ENCODE measurements around the gene ZNF8. TPM values are rescaled to one million over a fixed set of nuclear protein-coding genes. Genes with fewer than 3 reads are reported as not detected.

Gene ZNF8
- total RNA-seq, result 11.3 and 12.8 TPM in 2 replicates

GRCh38 chr19:58278541-58279041 lies at the start of gene ZNF8:
Gene ZNF8 (plus strand): TSS chr19:58278955. CDS start chr19:58279082, 127 bp downstream.

GRCh38 chr19:58305065-58305931 lies 26.5 kb downstream of the ZNF8 start, which contains the start of gene ERVK3-1:
Gene ERVK3-1 (plus strand): TSS chr19:58305377. CDS start chr19:58312169, 6,792 bp downstream.

GRCh38 chr19:58326914-58327726 lies 48.4 kb downstream of the ZNF8 start, which contains the start of gene ZSCAN22:
Gene ZSCAN22 (plus strand): TSS chr19:58326994. CDS start chr19:58334803, 7,809 bp downstream.

Small RNA genes within 50 kb of the gene (small RNA-seq; reads per million reads assigned to genes)
- gene MIR6806, result not detected

Other genes starting within 250 kb of the ZNF8 start
- not detected in 2 replicates for gene ZSCAN1, start 244.9 kb upstream of the ZNF8 start, total RNA-seq
- gene ZNF135, start 219.7 kb upstream of the ZNF8 start, total RNA-seq, result 7.3 and 8.0 TPM in 2 replicates
- gene ZSCAN18, start 180.7 kb upstream of the ZNF8 start, total RNA-seq, result 59.3 and 61.7 TPM in 2 replicates
- gene ZNF329, start 128.2 kb upstream of the ZNF8 start, total RNA-seq, result 18.7 and 21.6 TPM in 2 replicates
- 22.0 and 28.7 TPM in 2 replicates for gene ZNF274, start 95.9 kb upstream of the ZNF8 start, total RNA-seq
- 33.3 and 46.7 TPM in 2 replicates for gene ZNF544, start 50.0 kb upstream of the ZNF8 start, total RNA-seq
- gene ERVK3-1, start 26.4 kb downstream of the ZNF8 start, total RNA-seq, result 26.4 and 31.9 TPM in 2 replicates
- gene ZSCAN22, start 48.0 kb downstream of the ZNF8 start, total RNA-seq, result 3.4 and 3.6 TPM in 2 replicates
- gene A1BG, start 74.5 kb downstream of the ZNF8 start, total RNA-seq, result 3.2 and 9.2 TPM in 2 replicates
- 0.81 and 1.2 TPM in 2 replicates for gene ZNF497, start 83.8 kb downstream of the ZNF8 start, total RNA-seq
- gene ZNF837, start 102.1 kb downstream of the ZNF8 start, total RNA-seq, result 3.2 and 3.6 TPM in 2 replicates
- gene RPS5, start 108.3 kb downstream of the ZNF8 start, total RNA-seq, result 1,108 and 1,201 TPM in 2 replicates
- 0.32 TPM in 1 of 2 replicates, not detected in the other for gene RNF225, start 116.7 kb downstream of the ZNF8 start, total RNA-seq
- gene ZNF584, start 129.7 kb downstream of the ZNF8 start, total RNA-seq, result 15.8 and 18.3 TPM in 2 replicates
- 9.4 and 13.0 TPM in 2 replicates for gene ZNF132, start 161.2 kb downstream of the ZNF8 start, total RNA-seq
- 12.1 and 12.5 TPM in 2 replicates for gene ZNF324B, start 172.7 kb downstream of the ZNF8 start, total RNA-seq
- 23.9 and 24.3 TPM in 2 replicates for gene ZNF324, start 188.1 kb downstream of the ZNF8 start, total RNA-seq
- 11.8 and 12.9 TPM in 2 replicates for gene ZNF446, start 197.4 kb downstream of the ZNF8 start, total RNA-seq
- 3.8 and 4.9 TPM in 2 replicates for gene SLC27A5, start 233.0 kb downstream of the ZNF8 start, total RNA-seq
- 9.4 and 12.3 TPM in 2 replicates for gene ZBTB45, start 240.9 kb downstream of the ZNF8 start, total RNA-seq

Measured in hair follicle dermal papilla cell (primary cell).